ENCODE measurements around the gene ARHGAP31. TPM values are rescaled to one million over a fixed set of nuclear protein-coding genes. Genes with fewer than 3 reads are reported as not detected.
"Not testable (repeated sequence)": the region's sequence is repeated elsewhere in the genome, so short reads cannot be mapped to it uniquely, and the experiment has no call there.

The ARHGAP31 gene, protein sequence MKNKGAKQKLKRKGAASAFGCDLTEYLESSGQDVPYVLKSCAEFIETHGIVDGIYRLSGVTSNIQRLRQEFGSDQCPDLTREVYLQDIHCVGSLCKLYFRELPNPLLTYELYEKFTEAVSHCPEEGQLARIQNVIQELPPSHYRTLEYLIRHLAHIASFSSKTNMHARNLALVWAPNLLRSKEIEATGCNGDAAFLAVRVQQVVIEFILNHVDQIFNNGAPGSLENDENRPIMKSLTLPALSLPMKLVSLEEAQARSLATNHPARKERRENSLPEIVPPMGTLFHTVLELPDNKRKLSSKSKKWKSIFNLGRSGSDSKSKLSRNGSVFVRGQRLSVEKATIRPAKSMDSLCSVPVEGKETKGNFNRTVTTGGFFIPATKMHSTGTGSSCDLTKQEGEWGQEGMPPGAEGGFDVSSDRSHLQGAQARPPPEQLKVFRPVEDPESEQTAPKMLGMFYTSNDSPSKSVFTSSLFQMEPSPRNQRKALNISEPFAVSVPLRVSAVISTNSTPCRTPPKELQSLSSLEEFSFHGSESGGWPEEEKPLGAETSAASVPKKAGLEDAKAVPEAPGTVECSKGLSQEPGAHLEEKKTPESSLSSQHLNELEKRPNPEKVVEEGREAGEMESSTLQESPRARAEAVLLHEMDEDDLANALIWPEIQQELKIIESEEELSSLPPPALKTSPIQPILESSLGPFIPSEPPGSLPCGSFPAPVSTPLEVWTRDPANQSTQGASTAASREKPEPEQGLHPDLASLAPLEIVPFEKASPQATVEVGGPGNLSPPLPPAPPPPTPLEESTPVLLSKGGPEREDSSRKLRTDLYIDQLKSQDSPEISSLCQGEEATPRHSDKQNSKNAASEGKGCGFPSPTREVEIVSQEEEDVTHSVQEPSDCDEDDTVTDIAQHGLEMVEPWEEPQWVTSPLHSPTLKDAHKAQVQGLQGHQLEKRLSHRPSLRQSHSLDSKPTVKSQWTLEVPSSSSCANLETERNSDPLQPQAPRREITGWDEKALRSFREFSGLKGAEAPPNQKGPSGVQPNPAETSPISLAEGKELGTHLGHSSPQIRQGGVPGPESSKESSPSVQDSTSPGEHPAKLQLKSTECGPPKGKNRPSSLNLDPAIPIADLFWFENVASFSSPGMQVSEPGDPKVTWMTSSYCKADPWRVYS (N-terminal part only)
- 38.3 TPM for polyA plus RNA-seq (2013, experiment 1 of 2; ENCODE audit: insufficient read length)
- 39.3 TPM for polyA plus RNA-seq (2013, experiment 2 of 2; ENCODE audit: insufficient read length)

DNA sequence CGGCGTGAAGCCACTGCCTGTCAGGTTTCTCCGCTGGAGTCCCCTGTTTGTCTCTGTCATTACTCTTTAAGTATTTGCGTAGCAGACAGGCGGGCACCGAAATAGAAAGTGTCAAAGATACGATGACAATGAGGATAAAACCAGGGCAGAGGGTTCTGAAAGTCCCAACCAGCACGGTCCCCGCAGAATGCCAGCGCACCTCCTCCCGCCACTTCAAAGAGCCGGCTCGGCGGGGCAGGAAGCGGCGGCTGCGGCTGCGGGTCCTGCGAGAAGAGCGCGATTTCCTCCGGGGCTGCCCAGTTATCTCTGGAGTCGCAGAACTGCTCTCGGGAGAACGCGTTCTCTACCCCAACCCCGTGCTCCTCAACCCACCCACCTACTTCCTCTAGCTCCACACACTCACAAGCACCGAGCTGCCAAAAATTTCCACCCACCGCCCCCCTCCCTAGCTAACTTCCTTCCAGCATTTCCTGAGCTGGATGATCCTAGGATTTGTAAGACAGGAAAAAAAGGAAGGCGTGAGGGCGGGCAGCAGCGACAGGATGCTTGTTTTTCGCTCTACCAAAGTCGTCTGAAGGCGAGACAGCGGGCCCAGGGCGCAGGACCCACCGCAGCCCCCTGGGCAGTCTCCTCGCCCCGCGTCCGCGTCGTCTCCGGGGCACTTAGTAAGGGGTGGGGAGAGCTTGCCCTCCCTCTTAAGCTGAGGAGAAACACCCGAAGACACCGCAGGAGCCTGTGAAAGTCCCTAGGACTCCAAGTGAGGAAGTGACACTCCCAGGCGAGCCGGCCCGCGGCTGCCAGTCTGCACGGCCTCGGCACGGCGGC, at the start of gene ARHGAP31:
ARHGAP31 (plus strand) TSS at position 513 of the 825 bp plus-strand sequence. CDS start 522 bp downstream, outside the sequence.
- peak; percentile 81 for DNase-seq

DNA sequence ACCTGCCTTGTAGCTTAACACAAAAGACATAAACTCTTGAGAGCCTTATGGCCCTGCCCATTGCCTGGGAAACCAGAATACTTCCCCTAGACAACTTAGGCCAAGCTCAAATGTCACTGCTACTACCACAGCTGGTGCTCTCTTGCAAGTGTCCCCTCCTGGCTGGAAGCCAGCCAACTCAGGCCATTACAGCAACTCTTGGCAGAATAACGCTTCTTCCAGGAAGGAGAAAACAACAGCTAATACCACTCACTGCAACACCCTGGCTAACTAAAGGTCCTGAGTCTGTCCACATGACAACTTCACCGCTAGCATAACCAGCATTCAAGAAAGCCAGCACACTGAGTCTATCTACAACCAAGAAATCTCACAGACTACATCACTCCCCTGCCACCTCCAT, 48.4 kb upstream of the ARHGAP31 start:
- DNase-seq: no peak

DNA sequence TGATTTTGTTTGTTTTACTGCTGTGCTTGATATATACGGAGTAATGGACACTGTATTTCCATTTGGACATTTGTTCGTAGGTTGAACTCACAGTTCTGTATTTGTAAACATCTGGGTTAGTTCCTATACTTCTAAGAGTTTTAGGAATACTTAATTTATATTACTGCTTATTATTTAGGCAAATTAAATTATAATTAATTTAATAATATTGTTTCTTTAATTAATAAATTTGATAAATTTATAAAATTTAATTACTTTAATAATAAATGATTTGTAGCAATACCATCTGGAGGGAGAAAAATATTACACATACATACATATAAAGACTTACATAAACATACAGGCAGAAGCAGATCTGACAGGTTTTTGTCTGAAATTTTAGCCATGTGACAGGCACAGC, 39.0 kb upstream of the ARHGAP31 start:
- DNase-seq: no peak

DNA sequence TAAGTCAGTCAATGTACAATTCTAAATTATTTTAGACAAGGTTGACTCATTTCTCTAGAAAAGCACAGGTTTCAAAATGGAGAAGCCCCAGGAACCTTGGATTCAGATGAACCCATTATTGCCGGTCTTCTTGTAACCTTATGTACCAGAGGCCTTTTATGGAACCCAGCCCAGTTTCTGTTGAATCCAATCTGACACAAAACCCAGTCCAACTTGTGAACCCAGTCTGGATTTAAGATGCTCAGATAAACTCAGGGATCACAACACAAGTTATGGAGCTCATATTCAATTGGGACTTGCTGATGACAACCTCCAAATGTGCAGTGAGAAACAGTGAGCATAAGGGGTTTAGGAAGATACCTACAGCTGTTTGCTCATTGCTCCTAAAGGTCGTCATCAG, 37.1 kb upstream of the ARHGAP31 start:
- no peak for DNase-seq

DNA sequence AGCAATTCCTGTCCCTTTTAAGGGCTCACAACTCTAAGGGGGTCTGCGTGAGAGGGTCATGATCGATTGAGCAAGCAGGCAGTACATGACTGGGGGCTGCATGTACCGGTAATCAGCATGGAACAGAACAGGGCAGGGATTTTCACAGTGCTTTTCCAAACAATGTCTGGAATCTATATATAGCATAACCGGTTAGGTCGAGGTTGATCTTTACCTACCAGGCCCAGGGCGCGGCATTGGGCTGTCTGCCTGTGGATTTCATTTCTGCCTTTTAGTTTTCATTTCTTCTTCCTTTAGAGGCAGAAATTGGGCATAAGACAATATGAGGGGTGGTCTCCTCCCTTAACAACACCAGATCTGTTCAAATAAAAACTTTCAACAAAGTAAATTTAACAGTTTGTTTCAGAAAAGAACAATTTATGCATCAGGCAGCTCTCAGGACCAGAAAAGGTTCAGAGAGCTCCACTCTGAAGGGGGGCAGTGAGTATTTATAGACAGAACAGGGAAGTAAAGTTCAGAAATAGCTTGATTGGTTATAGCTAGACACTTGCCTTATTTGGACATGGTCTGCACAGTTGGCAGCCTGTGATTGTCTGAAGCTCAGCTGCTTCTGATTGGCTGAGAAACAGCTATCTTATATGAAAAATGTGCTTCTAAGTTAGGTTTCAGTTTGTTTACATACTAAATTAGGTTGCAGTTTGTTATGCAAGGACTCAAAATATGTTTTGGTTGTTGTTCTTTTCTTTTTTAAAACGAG, 36.4 kb upstream of the ARHGAP31 start:
- peak; percentile 68 for DNase-seq

DNA sequence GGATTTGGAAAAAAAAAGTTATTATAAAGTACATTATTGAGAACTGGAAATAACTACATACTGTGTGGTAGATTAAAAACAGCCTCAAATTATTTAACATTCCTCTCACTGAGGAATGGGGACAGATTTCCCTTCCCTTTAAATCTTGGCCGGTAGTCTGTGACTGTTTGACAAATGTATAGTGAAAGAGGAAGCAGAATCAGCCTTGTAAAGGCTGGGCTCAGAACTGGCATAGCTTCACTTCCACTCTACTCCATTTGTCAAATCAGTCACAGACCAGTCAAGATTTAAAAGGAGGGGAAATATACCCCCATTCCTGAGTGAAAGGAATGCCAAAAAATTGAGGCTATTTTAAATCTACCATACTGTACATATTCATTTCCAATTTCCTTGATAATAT, 35.3 kb upstream of the ARHGAP31 start:
- DNase-seq: no peak

DNA sequence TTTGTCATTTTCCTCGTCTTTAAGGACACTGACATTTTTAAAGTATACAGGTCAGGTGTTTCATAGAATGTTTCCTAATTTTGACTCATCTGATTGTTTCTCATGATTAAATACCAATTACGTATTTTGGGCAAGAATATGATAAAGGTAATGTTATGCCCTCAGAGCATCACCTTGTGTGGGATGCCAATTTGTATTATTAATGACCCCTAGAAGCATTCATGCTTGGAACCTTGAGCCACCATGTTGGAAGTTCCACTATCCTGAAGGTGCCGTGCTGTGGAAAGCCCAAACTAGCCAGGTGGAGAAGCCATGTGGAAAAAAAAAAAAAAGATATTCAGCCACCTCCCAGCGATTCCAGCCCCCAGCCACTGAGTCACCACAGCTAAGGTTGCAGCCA, 34.4 kb upstream of the ARHGAP31 start:
- no peak for DNase-seq

DNA sequence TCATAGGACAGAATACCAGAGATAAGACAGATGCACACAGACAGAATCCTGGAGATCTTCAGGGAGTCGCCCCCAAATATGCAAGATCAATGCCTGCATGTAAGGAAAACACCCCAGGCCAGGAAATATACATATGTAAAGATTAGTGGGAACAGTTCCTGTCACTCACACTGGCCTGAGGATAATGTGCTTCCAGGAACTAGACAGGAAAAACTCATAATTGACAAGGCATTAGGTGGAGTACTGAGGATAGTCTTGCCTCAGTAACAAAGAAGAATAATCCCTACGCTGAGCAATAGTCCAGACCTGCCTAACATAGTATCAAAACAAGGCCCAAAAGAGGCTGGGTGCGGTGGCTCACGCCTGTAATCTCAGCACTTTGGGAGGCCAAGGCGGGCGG, 33.1 kb upstream of the ARHGAP31 start:
- DNase-seq: no peak

DNA sequence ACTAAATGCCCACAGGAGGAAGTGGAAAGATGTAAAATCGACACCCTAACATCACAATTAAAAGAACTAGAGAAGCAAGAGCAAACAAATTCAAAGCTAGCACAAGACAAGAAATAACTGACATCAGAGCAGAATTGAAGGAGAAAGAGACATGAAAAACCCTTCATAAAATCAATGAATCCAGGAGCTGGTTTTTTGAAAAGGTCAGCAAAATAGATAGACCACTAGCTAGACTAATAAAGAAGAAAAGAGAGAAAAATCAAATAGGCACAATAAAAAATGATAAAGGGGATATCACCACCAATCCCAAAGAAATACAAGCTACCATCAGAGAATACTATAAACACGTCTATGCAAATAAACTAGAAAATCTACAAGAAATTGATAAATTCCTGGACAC, 24.0 kb upstream of the ARHGAP31 start:
- not testable (repeated sequence) for DNase-seq

DNA sequence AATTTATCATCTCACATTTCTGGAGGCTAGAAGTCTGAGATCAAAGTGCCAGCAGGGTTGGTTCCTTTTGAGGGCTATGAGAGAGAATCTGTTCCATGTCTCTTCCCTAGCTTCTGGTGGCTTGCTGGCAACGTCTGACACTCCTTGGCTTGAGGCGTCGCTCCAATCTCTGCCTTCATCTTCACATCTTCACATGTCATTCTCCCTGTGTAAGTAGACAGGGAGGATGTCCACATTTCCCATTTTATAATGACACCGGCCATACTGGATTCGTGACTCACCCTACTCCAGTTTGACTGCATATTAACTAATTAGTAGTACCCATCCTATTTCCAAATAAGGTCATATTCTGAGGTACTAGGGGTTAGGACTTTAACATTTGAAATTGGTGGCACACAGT, 17.5 kb upstream of the ARHGAP31 start:
- DNase-seq: no peak

DNA sequence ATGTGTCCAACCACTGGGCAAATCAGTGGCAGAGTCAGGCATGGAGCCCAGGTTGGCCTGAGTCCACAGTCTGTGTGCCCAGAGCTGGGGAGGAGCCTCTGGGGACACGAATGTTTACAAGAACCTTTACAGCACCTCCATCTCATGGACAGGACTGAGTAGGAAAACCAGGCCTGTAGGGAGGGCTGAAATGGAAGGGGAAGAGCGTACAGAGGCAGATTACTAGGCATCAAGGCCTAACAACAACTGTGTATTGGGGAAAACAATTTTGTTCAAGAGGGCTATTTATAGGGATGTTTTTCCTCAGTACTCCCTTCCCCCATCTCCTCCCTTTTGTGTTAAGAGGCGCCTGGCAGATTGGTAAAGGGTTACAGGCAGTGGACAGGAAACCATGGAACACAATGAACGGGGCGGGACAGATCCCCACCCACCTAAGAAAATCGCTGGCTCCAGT, 15.1 kb upstream of the ARHGAP31 start:
- DNase-seq: no peak

DNA sequence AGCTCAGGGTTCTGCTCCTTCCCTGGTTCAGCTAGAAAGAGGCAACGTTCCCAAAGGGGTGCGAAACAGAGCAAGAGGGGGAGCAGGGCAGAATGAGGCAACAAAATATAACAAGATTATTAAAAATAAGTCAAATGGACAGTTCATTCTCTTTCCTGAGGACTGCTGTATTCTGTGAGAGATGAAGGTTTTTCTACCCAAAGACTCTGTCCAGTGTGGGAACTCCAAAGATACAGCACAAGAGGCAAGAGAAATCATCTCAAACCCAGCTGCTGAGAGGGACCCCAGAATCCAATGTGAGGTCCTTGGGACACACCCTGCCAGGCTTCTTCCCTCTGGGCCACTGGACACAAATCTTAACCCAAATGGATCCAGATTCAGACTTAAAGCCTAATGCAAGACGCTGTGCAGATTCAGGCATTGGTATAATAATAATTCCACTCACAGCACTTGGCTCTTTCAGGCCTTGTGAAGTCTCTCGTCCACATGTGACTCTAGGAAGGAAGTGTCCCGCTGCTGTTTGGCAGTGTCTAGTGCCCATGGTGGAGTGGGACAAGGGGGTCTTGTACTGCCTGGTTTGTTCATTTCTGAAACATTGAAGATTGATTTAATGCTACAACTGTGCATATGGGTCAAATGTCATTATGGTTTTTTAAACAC, 14.5 kb upstream of the ARHGAP31 start:
- no peak for DNase-seq

DNA sequence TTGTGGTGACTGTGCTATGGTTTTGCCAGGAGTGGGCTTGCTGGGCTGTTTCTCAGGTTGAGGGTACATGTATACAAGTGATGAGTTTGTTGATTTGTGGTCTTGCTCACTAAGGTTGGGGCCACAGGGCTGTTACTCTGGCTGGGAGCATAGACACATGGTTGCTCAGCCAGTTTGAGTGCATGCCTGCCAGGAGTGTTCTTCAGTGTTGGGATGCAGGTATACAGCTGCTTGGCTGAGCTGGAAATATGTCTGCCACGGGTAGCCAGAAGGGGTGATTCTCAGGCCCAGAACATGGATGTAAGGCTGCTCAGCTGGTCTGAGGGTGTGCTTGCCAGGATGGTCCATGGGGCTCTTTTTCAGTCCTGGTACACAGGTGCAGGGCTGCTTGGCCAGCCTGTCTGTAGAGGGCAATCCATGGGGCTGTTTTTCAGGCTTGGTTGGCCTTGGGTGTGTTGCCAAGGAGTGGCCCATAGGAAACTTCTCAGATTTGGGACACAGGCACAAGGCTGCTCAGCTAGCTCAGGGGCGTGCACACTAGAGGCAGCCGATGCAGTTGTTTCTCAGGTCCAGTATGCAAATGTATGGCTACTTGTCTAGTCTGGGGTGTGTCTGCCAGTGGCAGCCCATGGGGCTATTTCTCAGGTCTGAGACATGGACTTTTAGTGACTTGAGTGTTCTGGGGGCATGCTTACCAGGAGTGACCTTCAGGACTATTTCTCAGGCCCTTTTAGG, 5.3 kb upstream of the ARHGAP31 start:
- no peak for DNase-seq

DNA sequence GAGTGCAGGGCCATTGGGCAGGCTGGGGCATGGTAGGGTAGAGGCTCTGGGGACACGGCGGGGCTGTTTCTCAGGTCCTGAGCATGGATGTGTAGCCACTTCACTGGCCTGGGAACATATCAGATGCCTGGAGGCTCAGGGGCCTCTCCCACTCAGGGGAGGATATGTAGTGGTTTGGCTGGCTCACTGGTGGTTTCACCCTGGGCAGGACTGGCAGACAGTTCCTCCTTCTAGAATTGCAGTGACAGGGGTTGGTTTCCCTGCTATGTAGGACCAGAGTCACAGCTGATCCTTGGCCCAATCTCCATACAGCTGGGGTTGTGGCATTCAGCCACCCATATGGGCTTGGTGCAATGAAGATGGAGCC, 4.8 kb upstream of the ARHGAP31 start:
- no peak for DNase-seq

DNA sequence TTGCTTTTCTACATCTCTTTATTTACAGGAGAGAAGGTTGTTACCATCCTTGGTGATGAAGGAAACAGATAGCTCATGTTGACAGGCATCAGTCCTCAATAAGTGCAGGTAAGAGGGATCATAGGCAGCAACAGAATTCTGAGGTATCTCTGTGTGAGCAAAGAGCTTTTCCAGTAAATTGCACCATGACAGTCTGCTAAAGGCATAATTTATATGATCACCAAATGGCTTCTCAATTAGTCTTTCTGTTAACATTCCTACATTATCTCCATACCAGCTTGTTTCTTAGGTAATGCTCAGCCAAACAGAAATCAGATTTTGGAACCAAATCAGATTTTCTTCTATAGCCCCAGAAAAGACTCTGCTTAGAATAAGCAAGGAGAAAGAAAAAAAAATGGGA, 3.6 kb upstream of the ARHGAP31 start:
- no peak for DNase-seq

DNA sequence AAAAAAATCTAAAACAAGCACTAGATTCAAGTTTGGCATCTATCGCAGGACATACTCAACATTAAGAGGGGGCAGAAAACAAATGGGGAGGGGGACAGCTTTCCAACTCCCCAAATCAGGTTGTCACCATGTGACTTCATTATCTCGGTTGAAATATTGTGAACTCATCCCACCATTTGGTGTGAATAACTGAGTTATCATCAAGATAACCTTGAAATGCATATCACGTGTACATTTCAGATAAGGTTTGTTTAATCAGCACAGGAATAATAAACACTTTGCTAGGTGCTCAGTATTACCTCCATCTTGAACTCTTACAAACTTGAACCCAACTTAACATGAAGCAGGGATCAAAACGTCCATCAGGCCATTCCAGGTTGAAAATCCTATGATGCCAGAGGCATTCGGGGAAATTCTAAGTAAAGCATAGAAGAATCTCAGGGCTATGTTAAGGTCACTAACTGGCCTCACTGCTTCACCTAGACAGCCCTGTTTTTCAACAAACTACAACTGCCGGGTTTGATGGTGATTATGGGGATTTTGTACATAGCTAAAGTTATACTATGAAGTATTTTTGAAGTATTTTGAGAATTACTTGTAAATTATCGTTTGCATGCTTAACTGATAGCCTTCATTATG, 3.0 kb upstream of the ARHGAP31 start:
- no peak for DNase-seq

DNA sequence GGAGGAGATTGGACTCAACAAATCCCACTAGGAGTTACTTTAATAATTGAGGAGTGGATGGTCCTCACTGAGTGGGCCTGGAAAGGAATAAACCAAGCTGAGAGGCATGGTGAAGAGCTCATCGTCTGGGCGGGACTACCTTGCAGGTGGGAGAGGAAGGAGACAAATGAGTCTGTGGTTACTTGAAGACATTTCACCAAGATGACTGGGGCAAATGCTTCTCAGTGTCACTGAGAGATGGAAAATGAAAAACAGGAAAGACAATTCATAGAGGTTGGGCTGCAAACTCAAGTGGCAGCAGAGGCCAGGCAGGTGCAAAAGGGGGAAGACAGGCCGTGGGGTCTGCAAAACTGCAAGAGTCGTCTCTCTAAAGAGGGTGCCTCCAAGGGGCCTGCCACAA, 1.5 kb upstream of the ARHGAP31 start:
- DNase-seq: no peak

DNA sequence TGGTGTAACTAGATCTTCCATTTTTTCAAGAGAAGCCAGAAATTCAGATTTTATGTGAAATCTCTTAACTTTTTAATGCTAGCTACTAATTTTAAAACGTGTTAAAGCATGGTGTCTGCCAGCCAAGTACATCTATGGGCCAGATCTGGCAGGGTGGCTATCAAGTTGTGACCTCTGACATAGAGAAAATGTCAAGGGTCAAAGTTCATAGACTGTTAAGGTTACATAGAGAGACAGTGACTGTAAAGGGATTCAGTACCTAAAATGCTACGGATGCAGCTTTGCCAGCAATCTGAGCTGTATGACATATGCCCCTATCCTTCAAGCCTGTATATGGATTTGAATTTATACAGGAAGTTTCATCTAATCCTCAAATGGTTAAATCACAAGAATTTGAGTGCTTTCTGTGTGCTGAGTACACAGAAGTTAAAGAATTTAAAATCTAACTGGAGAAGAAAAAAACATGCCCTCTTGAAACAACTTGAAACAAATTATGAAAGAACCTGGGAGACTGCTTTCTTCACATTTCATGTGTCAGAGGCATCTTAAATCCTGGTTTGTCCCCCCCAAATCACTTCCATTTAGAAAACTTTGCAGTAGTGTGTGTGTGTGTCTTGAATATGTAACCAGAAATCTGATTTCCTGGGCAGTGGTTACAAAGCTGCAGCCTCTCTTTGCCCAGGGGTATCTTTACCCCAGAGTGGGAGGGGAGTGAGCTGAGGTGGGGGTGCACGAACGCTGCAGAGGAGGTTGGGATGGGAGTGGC, 895 bp upstream of the ARHGAP31 start:
- no peak for DNase-seq
